Adrenal gland (tissue), 12 donors: ENCODE results near the gene PDX1. TPM values are rescaled to one million over a fixed set of nuclear protein-coding genes. Genes with fewer than 3 reads are reported as not detected.
A peak's percentile ranks its signal among the peaks of the same experiment; 100 is the strongest.

Experiments used
- DNase-seq, 7 donors: peaks; one replicate each; pipeline ENCODE4 v3.0.0-alpha.2; 2019 to 2020
- H3K27ac ChIP-seq, 5 donors: fragments of 200-600 bp; sonication (generic) in 4 of 5; 1 replicate in 3 of 5; 2 replicates in 2 of 5; pipeline versions ENCODE4 v1.5.1 to v1.8.0; 2016 to 2020; ENCODE audit warnings: mild to moderate bottlenecking in 1 of 5
- H3K27me3 ChIP-seq: fragments of 200-600 bp; 2 replicates; pipeline ENCODE4 v1.8.0; 2021
- H3K36me3 ChIP-seq, 2 donors: fragments of 200-600 bp; replicated peaks in 1 of 2; 1 replicate in 1 of 2; 2 replicates in 1 of 2; pipeline versions ENCODE4 v1.5.1 to v1.8.0; 2018 to 2022
- H3K4me1 ChIP-seq, 2 donors: fragments of 200-600 bp; replicated peaks in 1 of 2; 1 replicate in 1 of 2; 2 replicates in 1 of 2; pipeline versions ENCODE4 v1.5.1 to v1.8.0; 2018 to 2021
- H3K4me3 ChIP-seq, 4 donors: fragments of 200-600 bp; sonication (generic) in 3 of 4; one replicate each; pipeline ENCODE4 v1.5.1; 2016 to 2018
- H3K9me3 ChIP-seq, 3 donors: fragments of 200-600 bp; sonication (generic) in 1 of 3; replicated peaks in 1 of 3; 1 replicate in 2 of 3; 2 replicates in 1 of 3; pipeline versions ENCODE4 v1.5.1 to v1.8.0; 2016 to 2021
- CTCF ChIP-seq, 6 experiments: fragments of 450-650 bp in 4 of 6; fragments of 200-600 bp in 2 of 6; sonication (generic) in 1 of 6; IDR thresholded peaks; 1 replicate in 5 of 6; 2 replicates in 1 of 6; pipeline versions ENCODE4 v1.5.1 to v1.8.0; 2016 to 2021; ENCODE audit warnings: antibody characterized with exemption in 6 of 6, mild to moderate bottlenecking in 2 of 6, moderate library complexity in 1 of 6
- POLR2A ChIP-seq, 2 donors: fragments of 450-650 bp; IDR thresholded peaks; one replicate each; pipeline ENCODE4 v1.6.1; 2017; ENCODE audit warnings: antibody characterized with exemption in 2 of 2, mild to moderate bottlenecking in 2 of 2, moderate library complexity in 1 of 2
- WGBS, 4 donors: extraction: QIAGEN DNeasy Blood & Tissue Kit in 2 of 4; methylation state at CpG; one replicate each; pipeline versions ENCODE4 v1.1.5 to v1.1.7; 2013 to 2017; 5-methylcytosine and 5-hydroxymethylcytosine counted together
- intact Hi-C, 2 donors: fragments of 100-400 bp; cut with DNase I; formaldehyde crosslinking; loops; one replicate each; pipeline versions ENCODE4 v1.14.1 to v1.15.0; 2022 to 2023
- polyA plus RNA-seq, 3 donors: library from polyadenylated mRNA; stranded (reverse); fragments of 200-250 nt in 2 of 3; fragments of 350-450 nt in 1 of 3; fragmentation: Illumina TruSeq in 1 of 3; extraction: RNeasy Lipid Tissue Mini Kit (QIAGEN cat#74804) in 1 of 3; gene quantifications; one replicate each; pipeline ENCODE4 v1.2.3, GENCODE V29; 2013 to 2014
- total RNA-seq, 9 donors: library from RNA; depleted of rRNA in 4 of 9; stranded (reverse); fragments of >200 nt in 4 of 9; fragments of 120-200 nt in 1 of 9; fragmentation: NEBNext Ultra II Directional in 1 of 9; extraction: Animal tissue kit (Norgen Biotek cat#: 25700) in 1 of 9; gene quantifications; one replicate each; pipeline versions ENCODE4 v1.1.0 to v1.2.4, GENCODE V29; 2013 to 2023
- donor health status: healthy with polysubstance abuse.
- donor health status: Bipolar disorder and iron deficiency.
- donor health status: DM: yes; HTN: yes; CAD: no.
- donor health status: DM: no; HTN: no; CAD: no.
- donor health status: DM: no; HTN: no; CAD: no.
- donor health status: DM: yes; HTN: yes; CAD: no.

PDX1 gene
- total and polyA plus RNA-seq, 12 donors, result not detected

DNA sequence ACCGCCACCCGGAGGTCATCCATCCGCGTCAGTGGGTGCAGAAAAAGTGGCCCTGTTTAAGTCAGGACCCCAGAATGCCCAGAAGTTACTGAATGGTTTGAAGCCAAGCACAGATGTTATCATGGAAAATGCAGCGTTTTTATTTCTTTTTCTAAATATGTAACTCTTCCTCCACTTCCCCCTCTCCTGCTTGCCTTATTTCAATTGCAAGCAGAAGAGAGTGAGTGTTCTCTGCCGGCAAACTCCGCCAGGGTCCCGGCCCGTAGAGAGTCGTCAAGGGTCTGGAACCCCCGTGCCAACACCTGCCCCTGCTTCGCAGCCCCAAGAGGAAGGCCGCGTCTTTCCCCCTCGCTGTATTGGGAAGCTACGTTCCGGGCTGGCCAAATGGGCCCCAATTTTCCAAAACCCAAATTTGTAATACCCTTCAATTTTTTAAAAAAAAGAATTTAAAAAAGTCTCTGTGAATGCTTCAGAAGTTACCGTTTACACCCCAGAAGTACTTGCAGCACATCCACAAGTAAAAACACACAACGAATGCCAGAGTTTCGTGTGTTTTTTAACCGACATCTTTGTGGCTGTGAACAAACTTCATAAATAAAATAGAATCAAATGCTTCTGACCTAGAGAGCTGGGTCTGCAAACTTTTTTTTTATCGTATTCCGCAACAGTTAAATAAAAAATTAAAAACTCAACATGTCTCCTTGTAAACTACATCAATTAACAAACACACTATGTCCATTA is 712 bp upstream of the PDX1 start:
- Histone ChIP-seq H3K4me3 (no peak overlapping the region), H3K4me1 (peaks cover 13 to 25% of the 10 kb centered on the region in 2 donors), H3K36me3 (no peaks in the 10 kb centered on the region), H3K27ac (no peak overlapping the region), H3K9me3 (no peaks in the 10 kb centered on the region), H3K27me3 (peaks cover 96% of the 10 kb centered on the region)
- TF ChIP-seq CTCF (IDR thresholded peaks at IDR 0.05) (no peak), POLR2A (IDR thresholded peaks at IDR 0.05) (no peak)
- intact Hi-C loops, result no loop called here
- no peak for DNase-seq
- WGBS, 4 donors, result 15 to 18% (median 17%) methylated on average over 23 of the region's 23 CpGs

DNA sequence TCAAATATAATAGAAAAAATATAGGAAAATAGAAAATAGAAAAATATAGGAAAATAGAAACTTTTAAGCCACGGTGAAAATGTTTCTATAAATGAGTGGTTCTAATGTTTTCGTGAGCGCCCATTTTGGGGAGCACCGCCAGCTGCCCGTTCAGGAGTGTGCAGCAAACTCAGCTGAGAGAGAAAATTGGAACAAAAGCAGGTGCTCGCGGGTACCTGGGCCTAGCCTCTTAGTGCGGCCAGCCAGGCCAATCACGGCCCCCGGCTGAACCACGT is 204 bp upstream of the PDX1 start:
- TF ChIP-seq CTCF (IDR thresholded peaks at IDR 0.05) (no peak), POLR2A (IDR thresholded peaks at IDR 0.05) (no peak)
- intact Hi-C loops, result no loop called here
- Histone ChIP-seq H3K36me3 (no peaks in the 10 kb centered on the region), H3K4me1 (peaks cover 13 to 25% of the 10 kb centered on the region in 2 donors), H3K27me3 (peaks cover 96% of the 10 kb centered on the region), H3K9me3 (no peaks in the 10 kb centered on the region), H3K4me3 (peak overlapping the region in 1 of 4 donors; percentile 43), H3K27ac (no peak overlapping the region)
- no peak for DNase-seq
- WGBS, 4 donors, result 6 to 11% (median 7%) methylated on average over 9 to 11 of the region's 11 CpGs

DNA sequence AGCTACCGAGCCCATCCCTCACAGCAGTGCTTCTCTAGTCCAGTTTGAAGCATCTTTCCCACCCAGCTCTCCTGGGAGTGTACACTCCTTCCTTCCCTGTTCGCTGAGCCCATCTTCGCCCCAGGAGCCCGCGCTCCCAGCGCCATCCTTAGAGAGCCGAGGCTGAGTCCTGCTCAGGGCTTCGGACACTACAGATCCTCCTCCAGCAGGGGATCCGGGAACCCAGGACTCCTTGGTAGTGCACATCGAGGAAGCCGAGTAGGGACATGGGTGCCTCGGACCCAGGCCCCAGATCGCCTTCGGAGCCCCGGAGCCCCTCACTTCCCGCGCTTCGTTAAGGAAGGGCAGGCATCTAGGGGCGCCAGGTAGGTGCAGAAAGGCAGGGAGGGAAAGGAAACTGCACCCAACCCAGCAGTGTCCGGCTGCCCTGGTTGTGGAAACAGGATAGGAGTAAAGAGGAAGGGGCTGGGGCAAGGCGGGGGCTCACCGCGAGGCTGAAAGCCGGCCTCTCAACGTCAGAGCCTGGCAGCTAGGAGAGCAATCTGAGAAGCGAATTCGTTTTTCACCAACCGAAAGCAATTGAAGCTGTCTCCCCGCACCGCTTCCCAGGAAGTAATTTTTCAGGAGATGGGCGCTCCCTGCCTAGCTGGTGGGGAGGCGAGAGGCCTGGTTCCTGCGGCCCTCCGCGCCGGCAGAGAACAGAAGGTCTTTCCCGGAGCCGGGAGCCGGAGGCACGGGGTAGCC is 1.0 kb downstream of the PDX1 start:
- peaks cover 13 to 25% of the 10 kb centered on the region in 2 donors for H3K4me1 ChIP-seq
- peaks cover 98% of the 10 kb centered on the region for H3K27me3 ChIP-seq
- intact Hi-C loops, result no loop called here

More for the DNA sequence above, 1.0 kb downstream of the PDX1 start:
- peak overlapping the region in 2 of 4 donors; percentile 8 to 49 for H3K4me3 ChIP-seq
- H3K27ac ChIP-seq, result no peak overlapping the region
- no peaks in the 10 kb centered on the region for H3K9me3 ChIP-seq
- no peak for TF ChIP-seq CTCF (IDR thresholded peaks at IDR 0.05)
- no peak for TF ChIP-seq POLR2A (IDR thresholded peaks at IDR 0.05)
- WGBS, 4 donors, result 1 to 4% (median 1%) methylated on average over 24 to 40 of the region's 40 CpGs
- no peak for DNase-seq
- H3K36me3 ChIP-seq, result no peaks in the 10 kb centered on the region
